Ishikawa (cell line): Measurements from ENCODE around the gene CNOT2.

Source experiments
- CEBPB ChIP-seq: IDR thresholded peaks from 2 replicates; pipeline ENCODE4 v1.6.1; 2012
- CREB1 ChIP-seq: IDR thresholded peaks from 2 replicates; pipeline ENCODE4 v1.6.1; 2012; ENCODE audit warnings: low read depth
- EGR1 ChIP-seq: IDR thresholded peaks from 2 replicates; pipeline ENCODE4 v1.6.1; 2012
- EP300 ChIP-seq: IDR thresholded peaks from 2 replicates; pipeline ENCODE4 v1.6.1; 2012; ENCODE audit warnings: borderline replicate concordance
- FOXM1 ChIP-seq: IDR thresholded peaks from 2 replicates; pipeline ENCODE4 v1.6.1; 2012; ENCODE audit warnings: low read depth, borderline replicate concordance
- MAX ChIP-seq: IDR thresholded peaks from 2 replicates; pipeline ENCODE4 v1.6.1; 2012
- NFIC ChIP-seq: IDR thresholded peaks from 2 replicates; pipeline ENCODE4 v1.6.1; 2012
- RAD21 ChIP-seq: IDR thresholded peaks from 2 replicates; pipeline ENCODE4 v1.6.1; 2012; ENCODE audit warnings: low read depth
- REST ChIP-seq: IDR thresholded peaks from 2 replicates; pipeline ENCODE4 v1.6.1; 2012; ENCODE audit warnings: low read depth, mild to moderate bottlenecking
- TAF1 ChIP-seq: IDR thresholded peaks from 2 replicates; pipeline ENCODE4 v1.6.1; 2012; ENCODE audit warnings: low read depth, mild to moderate bottlenecking
- TCF12 ChIP-seq: IDR thresholded peaks from 2 replicates; pipeline ENCODE4 v1.6.1; 2012; ENCODE audit warnings: low read depth
- TEAD4 ChIP-seq: IDR thresholded peaks from 2 replicates; pipeline ENCODE4 v1.6.1; 2012
- USF1 ChIP-seq: IDR thresholded peaks from 2 replicates; pipeline ENCODE4 v1.6.1; 2012
- YY1 ChIP-seq: IDR thresholded peaks from 2 replicates; pipeline ENCODE4 v1.6.1; 2012; ENCODE audit warnings: low read depth
- ZBTB7A ChIP-seq: IDR thresholded peaks from 2 replicates; pipeline ENCODE4 v1.6.1; 2012; ENCODE audit warnings: low read depth

CNOT2 gene

GRCh38 chr12:70252832-70253231 lies 9.6 kb downstream of the CNOT2 start:
- TF ChIP-seq YY1 (no peak), CREB1 (no peak), TEAD4 (no peak), NFIC (no peak), TCF12 (no peak), RAD21 (no peak), USF1 (no peak), EP300 (no peak), FOXM1 (no peak), CEBPB (no peak)

- TF ChIP-seq EGR1, result no peak
- TF ChIP-seq YY1, result no peak
- no peak for TF ChIP-seq FOXM1
- no peak for TF ChIP-seq EP300
- no peak for TF ChIP-seq TAF1
- no peak for TF ChIP-seq USF1
- TF ChIP-seq TEAD4, result no peak
- no peak for TF ChIP-seq REST
- no peak for TF ChIP-seq NFIC
- no peak for TF ChIP-seq RAD21
- no peak for TF ChIP-seq ZBTB7A
- TF ChIP-seq TCF12, result no peak
- TF ChIP-seq CEBPB, result no peak
- TF ChIP-seq MAX, result no peak
Observed at GRCh38 chr12:70254225-70254624, 11.0 kb downstream of the CNOT2 start.

GRCh38 chr12:70254846-70255245 lies 11.6 kb downstream of the CNOT2 start:
- TF ChIP-seq REST (no peak), RAD21 (no peak), TEAD4 (no peak), TCF12 (no peak), ZBTB7A (no peak)

GRCh38 chr12:70255311-70255710 lies 12.1 kb downstream of the CNOT2 start:
- TF ChIP-seq NFIC, result no peak
- no peak for TF ChIP-seq MAX
- TF ChIP-seq TAF1, result no peak
- TF ChIP-seq FOXM1, result no peak
- no peak for TF ChIP-seq EGR1
- TF ChIP-seq REST, result no peak
- TF ChIP-seq TEAD4, result no peak
- TF ChIP-seq USF1, result no peak
- TF ChIP-seq TCF12, result no peak
- TF ChIP-seq ZBTB7A, result no peak
